ENCODE measurements around the gene OBSCN.
"Not testable (repeated sequence)": the region's sequence is repeated elsewhere in the genome, so short reads cannot be mapped to it uniquely, and the experiment has no call there.

The OBSCN gene

DNA sequence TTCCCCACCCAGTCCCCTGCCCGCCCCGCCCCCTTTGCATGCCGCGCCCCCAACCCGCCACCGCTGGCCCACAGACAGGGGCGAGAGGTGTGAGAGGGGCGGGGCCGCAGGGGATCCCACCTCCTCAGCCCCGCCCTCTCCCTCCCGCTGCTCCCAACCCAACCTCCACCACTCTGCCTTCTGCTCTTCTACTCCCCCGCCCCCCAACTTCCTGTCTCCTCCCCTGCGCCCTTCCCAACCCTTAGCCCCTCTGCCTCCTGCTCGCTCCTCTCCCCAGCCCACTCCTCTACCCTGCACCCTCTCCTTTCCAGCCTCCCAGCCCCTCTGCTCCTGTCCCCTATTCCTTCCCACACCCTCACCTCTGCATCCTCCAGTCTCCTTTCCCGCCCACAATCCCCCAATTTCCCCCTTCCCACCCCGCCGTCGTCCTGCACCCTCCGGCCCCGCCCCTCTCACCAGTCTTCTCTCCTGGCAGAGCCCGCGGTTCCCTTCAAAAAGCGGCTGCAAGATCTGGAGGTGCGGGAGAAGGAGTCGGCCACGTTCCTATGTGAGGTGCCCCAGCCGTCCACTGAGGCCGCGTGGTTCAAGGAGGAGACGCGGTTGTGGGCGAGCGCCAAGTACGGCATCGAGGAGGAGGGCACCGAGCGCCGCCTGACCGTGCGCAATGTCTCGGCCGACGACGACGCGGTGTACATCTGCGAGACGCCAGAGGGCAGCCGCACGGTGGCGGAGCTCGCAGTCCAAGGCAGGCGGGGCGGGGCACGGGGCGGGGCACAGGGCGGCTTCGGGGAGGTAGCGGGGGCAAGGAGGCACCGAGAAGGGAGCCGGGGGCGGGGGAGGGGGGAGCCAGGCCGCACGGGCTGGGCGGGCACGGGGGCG, 5.4 kb downstream of the OBSCN start:
- no peaks in the 10 kb centered on the region for H3K9me3 Mint-ChIP-seq
- peak overlapping the region; percentile 82 for H3K4me3 Mint-ChIP-seq
- no peaks in the 10 kb centered on the region for H3K36me3 Mint-ChIP-seq (ENCODE audit: low read depth)
- no peaks in the 10 kb centered on the region for H3K4me1 Mint-ChIP-seq (ENCODE audit: low read depth)
- H3K27ac Mint-ChIP-seq: peak overlapping the region; percentile 70
- no peaks in the 10 kb centered on the region for H3K27me3 Mint-ChIP-seq

DNA sequence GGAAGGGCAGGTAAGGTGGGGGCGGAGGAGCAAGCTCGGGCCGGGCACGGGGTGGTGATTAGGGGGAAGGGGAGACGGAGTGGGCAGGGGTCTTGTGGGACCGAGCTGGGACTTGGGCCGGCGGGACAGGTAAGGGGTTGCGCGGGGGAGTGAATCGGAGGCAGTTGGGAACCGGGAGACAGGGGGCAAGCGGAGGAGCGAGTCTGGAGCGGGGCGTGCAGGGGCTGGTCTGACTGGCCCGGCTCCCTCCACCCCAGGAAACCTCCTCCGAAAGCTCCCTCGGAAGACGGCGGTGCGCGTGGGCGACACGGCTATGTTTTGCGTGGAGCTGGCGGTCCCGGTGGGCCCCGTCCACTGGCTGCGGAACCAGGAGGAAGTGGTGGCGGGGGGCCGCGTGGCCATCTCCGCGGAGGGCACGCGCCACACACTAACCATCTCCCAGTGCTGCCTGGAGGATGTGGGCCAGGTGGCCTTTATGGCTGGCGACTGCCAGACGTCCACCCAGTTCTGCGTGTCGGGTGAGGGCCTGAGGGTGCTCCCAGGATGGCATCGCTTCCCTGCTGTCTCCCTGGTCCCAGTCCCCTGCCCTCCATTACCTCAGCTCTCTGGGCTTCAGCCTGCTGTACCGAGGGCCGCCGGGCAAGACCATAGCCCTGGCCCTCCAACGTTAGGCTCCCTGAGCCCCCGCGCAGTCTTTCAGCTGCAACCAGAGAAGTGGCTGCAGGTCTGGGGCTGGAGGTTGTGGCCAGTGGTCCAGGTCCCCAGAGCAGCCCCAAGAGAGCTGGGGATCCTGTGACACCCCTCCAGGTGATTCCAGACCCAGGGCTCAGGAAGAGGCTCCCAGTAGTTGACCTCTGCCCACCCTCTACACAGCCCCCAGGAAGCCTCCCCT, 6.3 kb downstream of the OBSCN start:
- H3K4me1 Mint-ChIP-seq (ENCODE audit: low read depth): no peaks in the 10 kb centered on the region
- H3K36me3 Mint-ChIP-seq (ENCODE audit: low read depth): no peaks in the 10 kb centered on the region
- peak overlapping the region; percentile 63 for H3K4me3 Mint-ChIP-seq
- no peak overlapping the region for H3K27ac Mint-ChIP-seq
- H3K9me3 Mint-ChIP-seq: no peaks in the 10 kb centered on the region
- no peaks in the 10 kb centered on the region for H3K27me3 Mint-ChIP-seq

GRCh38 chr1:228214921-228215662, 7.2 kb downstream of the OBSCN start:
- H3K27me3 Mint-ChIP-seq: no peaks in the 10 kb centered on the region
- no peak overlapping the region for H3K27ac Mint-ChIP-seq
- no peaks in the 10 kb centered on the region for H3K4me1 Mint-ChIP-seq (ENCODE audit: low read depth)
- no peaks in the 10 kb centered on the region for H3K9me3 Mint-ChIP-seq
- no peak overlapping the region for H3K4me3 Mint-ChIP-seq
- peaks cover 2% of the 10 kb centered on the region for H3K36me3 Mint-ChIP-seq (ENCODE audit: low read depth)

DNA sequence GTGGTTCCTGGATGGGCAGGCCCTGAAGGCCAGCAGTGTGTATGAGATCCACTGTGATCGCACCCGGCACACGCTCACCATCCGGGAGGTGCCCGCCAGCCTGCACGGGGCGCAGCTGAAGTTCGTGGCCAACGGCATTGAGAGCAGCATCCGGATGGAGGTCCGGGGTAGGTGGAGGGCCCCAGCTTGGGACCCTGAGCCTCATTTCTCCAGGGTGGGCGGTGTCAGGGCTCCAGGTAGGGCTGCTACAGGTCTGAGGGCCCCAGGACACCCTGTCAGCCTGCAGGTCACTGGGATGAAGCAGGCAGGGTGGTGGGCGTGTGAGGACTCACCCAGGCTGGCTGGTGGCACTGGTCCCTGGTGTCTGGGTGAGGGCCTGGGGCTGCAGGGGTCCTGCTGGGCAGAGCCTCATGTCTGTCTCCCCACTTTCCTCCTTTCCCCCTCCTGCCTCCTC, 7.8 kb downstream of the OBSCN start:
- Mint-ChIP-seq H3K27ac (no peak overlapping the region), H3K27me3 (no peaks in the 10 kb centered on the region), H3K36me3 (ENCODE audit: low read depth) (peaks cover 4% of the 10 kb centered on the region), H3K4me3 (no peak overlapping the region), H3K4me1 (ENCODE audit: low read depth) (no peaks in the 10 kb centered on the region), H3K9me3 (no peaks in the 10 kb centered on the region)

GRCh38 chr1:228216371-228217320, 8.8 kb downstream of the OBSCN start:
- Mint-ChIP-seq H3K27me3 (no peaks in the 10 kb centered on the region), H3K4me3 (no peak overlapping the region), H3K9me3 (no peaks in the 10 kb centered on the region), H3K27ac (no peak overlapping the region), H3K4me1 (ENCODE audit: low read depth) (no peaks in the 10 kb centered on the region), H3K36me3 (ENCODE audit: low read depth) (peaks cover 7% of the 10 kb centered on the region)

DNA sequence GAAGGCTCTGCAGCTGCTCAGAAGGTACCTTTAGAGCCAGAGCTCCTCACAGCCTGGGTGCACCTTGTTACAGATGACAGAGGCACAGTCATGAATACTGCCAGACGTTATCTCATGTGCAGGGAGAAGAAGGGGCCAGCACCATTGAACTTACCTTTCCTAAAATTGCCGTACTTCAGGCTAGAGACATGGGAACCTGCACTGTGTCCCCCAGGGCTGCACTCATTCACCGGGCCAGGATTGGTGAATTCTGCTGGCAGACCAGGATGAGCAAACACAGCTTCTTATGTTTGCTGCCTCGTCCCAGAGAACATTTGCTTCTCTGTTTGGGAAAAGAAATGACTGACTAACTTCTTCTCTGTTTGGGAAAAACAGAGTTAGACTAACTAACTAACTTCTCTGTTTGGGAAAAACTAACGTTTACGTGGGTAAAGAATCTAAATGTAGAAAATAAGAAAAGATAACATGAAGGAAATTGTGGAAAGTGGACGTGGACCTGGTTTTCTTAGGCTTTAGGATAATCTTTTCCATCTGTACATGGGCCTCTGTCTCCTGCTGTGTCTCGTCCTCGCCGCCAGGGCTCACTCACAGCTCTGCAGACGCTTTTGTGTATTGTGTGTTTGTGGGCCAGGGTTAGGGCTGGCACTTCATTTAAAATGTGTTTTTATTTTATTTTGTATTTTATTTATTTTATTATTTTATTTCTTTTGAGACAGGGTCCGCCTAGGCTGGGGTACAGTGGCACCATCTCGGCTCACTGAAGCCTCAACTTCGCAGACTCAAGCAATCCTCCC, 9.9 kb downstream of the OBSCN start:
- H3K27me3 Mint-ChIP-seq: no peaks in the 10 kb centered on the region
- no peaks in the 10 kb centered on the region for H3K9me3 Mint-ChIP-seq
- no peak overlapping the region for H3K4me3 Mint-ChIP-seq
- no peak overlapping the region for H3K27ac Mint-ChIP-seq
- no peaks in the 10 kb centered on the region for H3K4me1 Mint-ChIP-seq (ENCODE audit: low read depth)
- H3K36me3 Mint-ChIP-seq (ENCODE audit: low read depth): peaks cover 7% of the 10 kb centered on the region

- no peaks in the 10 kb centered on the region for H3K4me1 Mint-ChIP-seq (ENCODE audit: low read depth)
- H3K9me3 Mint-ChIP-seq: no peaks in the 10 kb centered on the region
- H3K27me3 Mint-ChIP-seq: no peaks in the 10 kb centered on the region
- no peak overlapping the region for H3K4me3 Mint-ChIP-seq
- no peak overlapping the region for H3K27ac Mint-ChIP-seq
- peaks cover 9% of the 10 kb centered on the region for H3K36me3 Mint-ChIP-seq (ENCODE audit: low read depth)
Observed at GRCh38 chr1:228218513-228219244, 10.8 kb downstream of the OBSCN start.

DNA sequence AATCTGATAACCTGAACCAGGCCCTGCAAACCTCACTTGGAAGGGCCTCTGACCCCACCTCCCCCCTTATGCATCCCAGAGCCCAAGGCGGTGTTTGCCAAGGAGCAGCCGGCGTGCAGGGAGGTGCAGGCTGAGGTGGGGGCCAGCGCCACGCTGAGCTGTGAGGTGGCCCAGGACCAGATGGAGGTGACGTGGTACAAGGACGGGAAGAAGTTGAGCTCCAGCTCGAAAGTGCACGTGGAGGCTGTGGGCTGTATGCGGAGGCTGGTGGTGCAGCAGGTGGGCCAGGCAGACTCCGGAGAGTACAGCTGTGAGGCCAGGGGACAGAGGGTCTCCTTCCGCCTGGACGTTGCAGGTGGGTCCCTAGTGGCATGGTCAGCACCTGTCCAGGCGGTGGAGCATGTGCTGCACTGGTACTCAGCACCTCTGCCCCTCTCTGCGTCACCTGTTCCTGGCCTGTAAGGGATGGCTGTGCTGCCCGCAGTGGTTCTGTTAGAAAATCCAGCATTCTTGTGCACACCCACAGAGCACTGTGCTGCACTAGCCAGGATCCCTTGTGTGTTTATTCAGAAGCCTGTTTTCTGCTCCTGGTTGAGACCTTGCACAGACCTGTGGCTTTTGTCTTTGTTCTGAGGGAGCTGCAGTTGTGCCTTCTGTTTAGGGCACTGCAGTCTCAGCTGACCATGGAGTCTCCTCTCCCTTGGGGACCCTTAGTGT, 11.6 kb downstream of the OBSCN start:
- peaks cover 15% of the 10 kb centered on the region for H3K36me3 Mint-ChIP-seq (ENCODE audit: low read depth)

DNA sequence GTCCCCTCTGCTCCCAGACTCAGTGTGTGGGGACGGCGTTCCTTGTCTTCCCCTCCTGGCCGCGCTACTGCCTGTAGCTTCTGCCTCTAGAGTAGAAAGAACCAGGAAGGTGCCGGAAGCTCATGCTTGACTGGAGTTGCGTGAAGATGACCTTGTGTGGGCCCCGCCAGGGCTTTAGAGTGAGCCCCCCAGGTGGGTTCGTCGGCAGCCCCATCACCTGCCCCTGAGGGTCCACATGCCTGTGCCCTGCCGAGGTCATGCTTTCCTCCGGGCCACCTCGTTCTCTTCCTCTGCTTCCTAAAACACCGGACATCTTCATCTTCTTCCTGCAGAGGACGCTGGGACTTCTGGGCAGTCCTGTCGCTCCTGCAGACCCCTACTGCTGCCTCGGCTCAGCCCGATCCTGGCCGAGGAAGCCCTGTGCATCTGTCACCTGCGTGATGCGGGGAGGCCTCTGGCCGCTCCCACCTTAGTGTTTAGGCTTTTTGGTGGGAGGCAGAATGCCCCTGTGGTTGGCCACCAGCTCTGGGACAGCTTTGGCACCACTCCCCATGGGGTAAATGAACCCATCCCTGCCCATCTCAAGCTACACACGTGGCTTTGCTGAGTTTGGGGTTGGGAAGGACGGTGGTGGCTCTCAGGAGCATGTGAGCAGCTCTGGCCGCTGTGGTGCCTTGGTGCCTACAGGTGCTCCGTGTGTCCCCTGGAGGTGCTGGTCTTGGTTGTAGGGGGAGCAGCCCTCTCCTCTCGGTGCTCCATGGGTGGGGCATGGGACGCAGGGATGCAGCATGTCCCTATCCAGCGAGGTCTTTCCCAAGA, 12.3 kb downstream of the OBSCN start:
- Mint-ChIP-seq H3K9me3 (no peaks in the 10 kb centered on the region), H3K36me3 (ENCODE audit: low read depth) (peaks cover 23% of the 10 kb centered on the region), H3K27me3 (no peaks in the 10 kb centered on the region), H3K27ac (no peak overlapping the region), H3K4me1 (ENCODE audit: low read depth) (no peaks in the 10 kb centered on the region), H3K4me3 (no peak overlapping the region)

More for the DNA sequence above, 11.6 kb downstream of the OBSCN start:
- Mint-ChIP-seq H3K27me3 (no peaks in the 10 kb centered on the region), H3K27ac (no peak overlapping the region), H3K4me1 (ENCODE audit: low read depth) (no peaks in the 10 kb centered on the region), H3K9me3 (no peaks in the 10 kb centered on the region), H3K4me3 (no peak overlapping the region)

DNA sequence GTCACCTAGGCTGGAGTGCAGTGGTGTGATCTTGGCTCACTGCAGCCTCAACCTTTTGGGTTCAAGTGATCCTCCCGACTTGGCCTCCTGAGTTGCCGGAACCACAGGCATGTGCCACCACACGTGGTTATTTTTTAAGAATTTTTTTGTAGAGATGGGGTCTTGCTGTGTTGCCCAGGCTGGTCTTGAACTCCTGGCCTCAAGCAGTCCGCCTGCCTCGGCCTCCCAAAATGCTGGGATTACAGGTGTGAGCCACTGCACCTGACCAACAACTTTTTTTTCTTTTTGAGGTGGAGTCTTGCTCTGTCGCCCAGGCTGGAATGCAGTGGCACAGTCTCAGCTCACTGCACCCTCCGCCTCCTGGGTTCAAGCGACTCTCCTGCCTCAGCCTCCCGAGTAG, 13.3 kb downstream of the OBSCN start:
- not testable (repeated sequence) for H3K4me3 Mint-ChIP-seq; H3K27me3 Mint-ChIP-seq; H3K9me3 Mint-ChIP-seq; H3K4me1 Mint-ChIP-seq (ENCODE audit: low read depth); H3K27ac Mint-ChIP-seq
- peaks cover 26% of the 10 kb centered on the region for H3K36me3 Mint-ChIP-seq (ENCODE audit: low read depth)

GRCh38 chr1:228222548-228222947, 14.7 kb downstream of the OBSCN start:
- Mint-ChIP-seq H3K27me3 (no peaks in the 10 kb centered on the region), H3K36me3 (ENCODE audit: low read depth) (peaks cover 26% of the 10 kb centered on the region), H3K4me3 (no peak overlapping the region), H3K4me1 (ENCODE audit: low read depth) (no peaks in the 10 kb centered on the region), H3K27ac (no peak overlapping the region), H3K9me3 (no peaks in the 10 kb centered on the region)
